IMR-90 (cell line): Measurements from ENCODE around the gene UBL7. TPM values are rescaled to one million over a fixed set of nuclear protein-coding genes. Genes with fewer than 3 reads are reported as not detected.

Source experiments
- ATAC-seq: fragments of 200-7000 bp; cut with Tn5 transposase; 2 replicates; pipeline ENCODE4 v1.9.1; 2020; ENCODE audit warnings: low read depth, mild to moderate bottlenecking, moderate library complexity
- BruUV-seq: library from RNA; stranded (reverse); fragments of 400-500 nt; replicated peaks from 2 replicates; lab custom pipeline; 2021; lab: Mats Ljungman, UMichigan
- CTCF ChIA-PET: fragments of 300-600 bp; formaldehyde crosslinking; extraction: SDS; loops from one replicate; lab custom pipeline; 2021; ENCODE audit warnings: antibody characterized with exemption; lab: Yijun Ruan, JAX
- POLR2A ChIA-PET: fragments of 300-600 bp; sonication (Branson Sonifier 250); formaldehyde crosslinking; loops from one replicate; lab custom pipeline; 2022; ENCODE audit warnings: antibody characterized with exemption; ENCODE audit not compliant: unreplicated experiment; lab: Charles Lee
- DNase-seq: peaks from one replicate; pipeline ENCODE4 v3.0.0; 2013
- H2AFZ ChIP-seq: replicated peaks from 2 replicates; pipeline ENCODE3; 2013; ENCODE audit warnings: low read length, mild to moderate bottlenecking; ENCODE audit not compliant: poor library complexity
- H2AK5ac ChIP-seq: 2 replicates; pipeline ENCODE4 v1.6.1; 2013; ENCODE audit warnings: low read depth, low read length, inconsistent platforms
- H2AK9ac ChIP-seq: replicated peaks from 2 replicates; pipeline ENCODE3; 2013; ENCODE audit warnings: mild to moderate bottlenecking, low read depth, low read length, moderate library complexity; ENCODE audit not compliant: poor library complexity
- H2BK120ac ChIP-seq: 2 replicates; pipeline ENCODE4 v1.6.1; 2013; ENCODE audit warnings: low read depth, low read length, inconsistent platforms
- H2BK15ac ChIP-seq: 3 replicates; pipeline ENCODE4 v1.6.1; 2013; ENCODE audit warnings: low read depth, low read length, inconsistent platforms
- H2BK20ac ChIP-seq: 2 replicates; pipeline ENCODE4 v1.6.1; 2013; ENCODE audit warnings: low read depth, mild to moderate bottlenecking, inconsistent platforms, low read length, moderate library complexity
- H2BK5ac ChIP-seq: 2 replicates; pipeline ENCODE4 v1.6.1; 2013; ENCODE audit warnings: mild to moderate bottlenecking, low read depth, low read length, inconsistent platforms; ENCODE audit not compliant: poor library complexity, severe bottlenecking
- H3K14ac ChIP-seq: replicated peaks from 2 replicates; pipeline ENCODE4 v1.6.1; 2013; ENCODE audit warnings: low read depth, low read length, inconsistent platforms
- H3K18ac ChIP-seq: 2 replicates; pipeline ENCODE4 v1.6.1; 2013; ENCODE audit warnings: low read depth, low read length, control low read depth
- H3K23ac ChIP-seq: 2 replicates; pipeline ENCODE4 v1.6.1; 2013; ENCODE audit warnings: low read depth, low read length, inconsistent platforms
- H3K27ac ChIP-seq: 2 replicates; pipeline ENCODE4 v1.5.1; 2013; ENCODE audit warnings: mild to moderate bottlenecking, control low read depth, low read length; ENCODE audit not compliant: insufficient read depth
- H3K27me3 ChIP-seq: 2 replicates; pipeline ENCODE4 v1.6.1; 2013; ENCODE audit warnings: low read length; ENCODE audit not compliant: control insufficient read depth, insufficient read depth
- H3K36me3 ChIP-seq: 2 replicates; pipeline ENCODE4 v1.6.1; 2013; ENCODE audit warnings: low read length, mixed read lengths; ENCODE audit not compliant: control insufficient read depth, insufficient read depth
- H3K4ac ChIP-seq: 2 replicates; pipeline ENCODE4 v1.6.1; 2013; ENCODE audit warnings: low read depth, low read length, inconsistent platforms
- H3K4me1 ChIP-seq: 2 replicates; pipeline ENCODE4 v1.6.1; 2013; ENCODE audit warnings: low read length, mixed read lengths; ENCODE audit not compliant: control insufficient read depth, insufficient read depth
- H3K4me2 ChIP-seq: 2 replicates; pipeline ENCODE4 v1.6.1; 2013; ENCODE audit warnings: low read depth, mild to moderate bottlenecking, control low read depth, low read length, moderate library complexity
- H3K4me3 ChIP-seq: 2 replicates; pipeline ENCODE4 v1.5.1; 2013; ENCODE audit warnings: low read depth, mild to moderate bottlenecking, control low read depth, low read length, moderate library complexity; ENCODE audit not compliant: insufficient read depth
- H3K56ac ChIP-seq: 2 replicates; pipeline ENCODE4 v1.6.1; 2013; ENCODE audit warnings: low read length, inconsistent platforms; ENCODE audit not compliant: insufficient read depth; ENCODE audit errors: extremely low read depth
- H3K79me1 ChIP-seq, 2 experiments: 2 replicates each; pipeline ENCODE4 v1.6.1; 2013; ENCODE audit warnings: low read length in 2 of 2, inconsistent platforms in 1 of 2, low read depth in 1 of 2
- H3K9ac ChIP-seq: 2 replicates; pipeline ENCODE4 v1.6.1; 2013; ENCODE audit warnings: low read depth, low read length, control low read depth
- H3K9me1 ChIP-seq: 2 replicates; pipeline ENCODE4 v1.6.1; 2013; ENCODE audit warnings: low read length, inconsistent platforms; ENCODE audit not compliant: insufficient read depth
- H3K9me3 ChIP-seq: 2 replicates; pipeline ENCODE4 v1.6.1; 2013; ENCODE audit warnings: low read length; ENCODE audit not compliant: control insufficient read depth, insufficient read depth
- H4K20me1 ChIP-seq: 2 replicates; pipeline ENCODE4 v1.6.1; 2013; ENCODE audit warnings: low read length, inconsistent platforms; ENCODE audit not compliant: insufficient read depth
- H4K5ac ChIP-seq: 2 replicates; pipeline ENCODE4 v1.6.1; 2013; ENCODE audit warnings: mild to moderate bottlenecking, low read depth, low read length, control low read depth
- H4K8ac ChIP-seq, 2 experiments: 2 replicates each; pipeline ENCODE4 v1.6.1; 2013; ENCODE audit warnings: low read depth in 2 of 2, low read length in 2 of 2, control low read depth in 1 of 2, inconsistent platforms in 1 of 2
- H4K91ac ChIP-seq: 2 replicates; pipeline ENCODE4 v1.6.1; 2013; ENCODE audit warnings: low read depth, low read length, inconsistent platforms; ENCODE audit not compliant: insufficient read depth
- BHLHE40 ChIP-seq: fragments of 150-350 bp; IDR thresholded peaks from 2 replicates; pipeline ENCODE4 v1.6.1; 2016; ENCODE audit warnings: mild to moderate bottlenecking, low read depth, low read length
- CEBPB ChIP-seq: IDR thresholded peaks from 2 replicates; pipeline ENCODE4 v1.6.1; 2012; ENCODE audit warnings: low read depth, low read length, improper control_type of control experiment
- CHD1 ChIP-seq: IDR thresholded peaks from 2 replicates; pipeline ENCODE4 v1.6.1; 2012; ENCODE audit warnings: low read depth, low read length, improper control_type of control experiment
- ELK1 ChIP-seq: fragments of 150-350 bp; IDR thresholded peaks from 2 replicates; pipeline ENCODE4 v1.6.1; 2016; ENCODE audit warnings: low read depth, mild to moderate bottlenecking, low read length, moderate library complexity, borderline replicate concordance
- FOS ChIP-seq: fragments of 150-350 bp; IDR thresholded peaks from 2 replicates; pipeline ENCODE4 v1.6.1; 2016; ENCODE audit warnings: low read depth, low read length
- MAFK ChIP-seq: IDR thresholded peaks from 2 replicates; pipeline ENCODE4 v1.6.1; 2012; ENCODE audit warnings: low read depth, low read length, improper control_type of control experiment
- MAZ ChIP-seq: IDR thresholded peaks from 2 replicates; pipeline ENCODE4 v1.6.1; 2012; ENCODE audit warnings: low read depth, mild to moderate bottlenecking, low read length, improper control_type of control experiment, moderate library complexity, borderline replicate concordance
- NFE2L2 ChIP-seq: fragments of 150-350 bp; IDR thresholded peaks from 2 replicates; pipeline ENCODE4 v1.6.1; 2016; ENCODE audit warnings: low read depth, mild to moderate bottlenecking, low read length
- RCOR1 ChIP-seq: IDR thresholded peaks from 2 replicates; pipeline ENCODE4 v1.6.1; 2012; ENCODE audit warnings: mild to moderate bottlenecking, low read length, improper control_type of control experiment; ENCODE audit not compliant: insufficient replicate concordance
- RFX5 ChIP-seq: IDR thresholded peaks from 2 replicates; pipeline ENCODE4 v1.8.0; 2012; ENCODE audit warnings: low read depth, mild to moderate bottlenecking, low read length, moderate library complexity
- SMC3 ChIP-seq: fragments of 150-350 bp; IDR thresholded peaks from 2 replicates; pipeline ENCODE4 v1.6.1; 2016; ENCODE audit warnings: low read depth, mild to moderate bottlenecking, antibody characterized with exemption, low read length, moderate library complexity
- whole genome bisulfite sequencing, 2 experiments: methylation state at CpG; one replicate each; pipeline versions ENCODE4 v1.1.5 to v1.1.7; 2013; ENCODE audit warnings: missing lambda C conversion rate in 2 of 2; ENCODE audit not compliant: insufficient read length in 1 of 2; ENCODE audit errors: extremely low coverage in 2 of 2; 5-methylcytosine and 5-hydroxymethylcytosine counted together
- dilution Hi-C: fragments of 300-500 bp; cut with HindIII; formaldehyde crosslinking; loops from one replicate; pipeline ENCODE4 v1.14.3; 2018; ENCODE audit warnings: low sequenced_read_pairs; ENCODE audit not compliant: unreplicated experiment
- in situ Hi-C: fragments of 300-500 bp; cut with MboI; formaldehyde crosslinking; loops from 3 replicates; pipeline ENCODE4 v1.14.3; 2019; ENCODE audit warnings: low sequenced_read_pairs, inconsistent platforms, mixed read lengths
- intact Hi-C: fragments of 100-400 bp; cut with micrococcal nuclease; formaldehyde crosslinking; loops from 2 replicates; pipeline ENCODE4 v1.10.0; 2022
- polyA plus RNA-seq, 3 experiments: library from polyadenylated mRNA; depleted of rRNA; stranded (reverse); fragments of >200 nt; gene quantifications; 2 replicates each; pipeline ENCODE4 v1.2.3, GENCODE V29; 2012; ENCODE audit warnings: low replicate concordance in 1 of 3
- total RNA-seq: library from RNA; depleted of rRNA; stranded (reverse); fragments of >200 nt; gene quantifications from 2 replicates; pipeline ENCODE4 v1.2.3, GENCODE V29; 2012
- TF ChIP-seq, protein P1 (sequence below): conservative IDR thresholded peaks from 2 replicates; pipeline ENCODE4 v1.5.1; 2012; ENCODE audit warnings: mild to moderate bottlenecking, low read depth, low read length, improper control_type of control experiment

Gene UBL7
- total and polyA plus RNA-seq, 2 of the 4 experiments (the other 2 are of a cell fraction): 68.1 to 78.4 TPM

GRCh38 chr15:74449095-74449494, 11.9 kb downstream of the UBL7 start:
- CTCF ChIA-PET: no interaction called here
- H3K9me3 ChIP-seq: no peaks in the 10 kb centered on the region
- H2AK5ac ChIP-seq: no peak overlapping the region
- H4K91ac ChIP-seq: no peak overlapping the region
- no peak overlapping the region for H2AFZ ChIP-seq
- intact Hi-C loops: no loop called here
- H4K5ac ChIP-seq: no peak overlapping the region
- no peak overlapping the region for H3K9ac ChIP-seq
- dilution Hi-C loops: no loop called here
- peaks cover 6% of the 10 kb centered on the region for H3K9me1 ChIP-seq
- H3K4me3 ChIP-seq: no peak overlapping the region
- no peak overlapping the region for H3K4ac ChIP-seq
- no peak overlapping the region for H3K27ac ChIP-seq
- H3K27me3 ChIP-seq: no peaks in the 10 kb centered on the region
- 0 out of 4 replicates have a peak, but pooled peaks cover 0 to 3% of the 10 kb centered on the region in 2 experiments for H3K79me1 ChIP-seq
- no peak overlapping the region for H3K18ac ChIP-seq
- BruUV-seq: no TSS peak
- no peak overlapping the region for H4K8ac ChIP-seq
- WGBS, 2 experiments: no CpG with 5 or more reads among the region's 7 CpGs
- H2BK20ac ChIP-seq: no peak overlapping the region
- TF ChIP-seq RCOR1: no peak
- no peak for TF ChIP-seq MAZ
- no peak for TF ChIP-seq NFE2L2
- no peak for TF ChIP-seq MAFK
- TF ChIP-seq FOS: no peak
- TF ChIP-seq, protein P1, sequence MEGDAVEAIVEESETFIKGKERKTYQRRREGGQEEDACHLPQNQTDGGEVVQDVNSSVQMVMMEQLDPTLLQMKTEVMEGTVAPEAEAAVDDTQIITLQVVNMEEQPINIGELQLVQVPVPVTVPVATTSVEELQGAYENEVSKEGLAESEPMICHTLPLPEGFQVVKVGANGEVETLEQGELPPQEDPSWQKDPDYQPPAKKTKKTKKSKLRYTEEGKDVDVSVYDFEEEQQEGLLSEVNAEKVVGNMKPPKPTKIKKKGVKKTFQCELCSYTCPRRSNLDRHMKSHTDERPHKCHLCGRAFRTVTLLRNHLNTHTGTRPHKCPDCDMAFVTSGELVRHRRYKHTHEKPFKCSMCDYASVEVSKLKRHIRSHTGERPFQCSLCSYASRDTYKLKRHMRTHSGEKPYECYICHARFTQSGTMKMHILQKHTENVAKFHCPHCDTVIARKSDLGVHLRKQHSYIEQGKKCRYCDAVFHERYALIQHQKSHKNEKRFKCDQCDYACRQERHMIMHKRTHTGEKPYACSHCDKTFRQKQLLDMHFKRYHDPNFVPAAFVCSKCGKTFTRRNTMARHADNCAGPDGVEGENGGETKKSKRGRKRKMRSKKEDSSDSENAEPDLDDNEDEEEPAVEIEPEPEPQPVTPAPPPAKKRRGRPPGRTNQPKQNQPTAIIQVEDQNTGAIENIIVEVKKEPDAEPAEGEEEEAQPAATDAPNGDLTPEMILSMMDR: no peak
- no peak for TF ChIP-seq CEBPB
- TF ChIP-seq BHLHE40: no peak
- TF ChIP-seq RFX5: no peak
- TF ChIP-seq ELK1: no peak
- TF ChIP-seq CHD1: no peak
- TF ChIP-seq SMC3: no peak
- in situ Hi-C loops: no loop called here
- peaks cover 56% of the 10 kb centered on the region for H3K36me3 ChIP-seq
- H3K14ac ChIP-seq: no peak overlapping the region
- DNase-seq (no peak), ATAC-seq (no peak)
- no peak overlapping the region for H2AK9ac ChIP-seq
- no peaks in the 10 kb centered on the region; the same call in 1 of the 2 replicates for H3K4me1 ChIP-seq
- no peak overlapping the region for H3K4me2 ChIP-seq
- H3K56ac ChIP-seq: no peak overlapping the region
- no peak overlapping the region for H2BK120ac ChIP-seq
- H4K20me1 ChIP-seq: no peaks in the 10 kb centered on the region
- no peak overlapping the region for H2BK15ac ChIP-seq
- H2BK5ac ChIP-seq: no peak overlapping the region
- POLR2A ChIA-PET: no interaction called here
- no peak overlapping the region for H3K23ac ChIP-seq
